ENCODE measurements around the gene SLIRP. TPM values are rescaled to one million over a fixed set of nuclear protein-coding genes. Genes with fewer than 3 reads are reported as not detected.
A peak's percentile ranks its signal among the peaks of the same experiment; 100 is the strongest.

The SLIRP gene
- total RNA-seq, 1 donor from 2014 or later = 519 TPM

DNA sequence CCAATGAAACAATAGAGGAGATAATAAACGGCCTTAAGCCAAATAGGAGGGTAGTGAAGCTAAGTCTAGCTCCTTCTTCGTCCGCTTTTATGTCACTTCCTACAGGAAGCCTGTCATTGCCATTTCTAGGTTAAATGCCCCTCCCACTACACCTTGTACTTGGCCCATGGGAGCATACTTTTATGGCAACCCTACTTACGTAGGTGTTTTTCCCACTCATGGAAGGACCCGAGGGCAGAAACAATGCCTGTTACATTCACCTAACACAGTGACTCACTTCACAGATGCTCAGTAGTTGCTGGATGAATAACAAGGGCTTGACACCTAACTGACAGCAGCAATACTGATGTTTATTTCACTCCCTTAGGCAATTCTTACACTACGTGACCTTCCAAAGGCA lies 44.6 kb upstream of the SLIRP start:
- peaks cover 2% of the 10 kb centered on the region for H3K9me3 Mint-ChIP-seq
- Histone ChIP-seq H3K27ac (no peak overlapping the region), H3F3A (ENCODE audit: low read depth) (peaks cover 18% of the 10 kb centered on the region), H3K27me3 (no peaks in the 10 kb centered on the region), H3K4me3 (no peak overlapping the region), H3K9me3 (ENCODE audit: low read depth) (no peaks in the 10 kb centered on the region), H3K4me2 (no peak overlapping the region), H3K79me2 (ENCODE audit: low read depth) (no peaks in the 10 kb centered on the region), H3K4me1 (peaks cover 16% of the 10 kb centered on the region), H4K20me1 (ENCODE audit: low read depth) (peaks cover 7% of the 10 kb centered on the region), H3K36me3 (no peaks in the 10 kb centered on the region), H2AFZ (replicated peaks) (no peak overlapping the region), H3K9ac (no peak overlapping the region)
- H3K36me3 Mint-ChIP-seq = no peaks in the 10 kb centered on the region
- no peak for DNase-seq (ENCODE audit: low spot score)
- H3K27me3 Mint-ChIP-seq (ENCODE audit: insufficient read depth, low read depth) = peaks cover 5% of the 10 kb centered on the region
- H3K4me3 Mint-ChIP-seq = no peak overlapping the region
- TF ChIP-seq EZH2 (IDR thresholded peaks at IDR 0.05) (no peak), EZH2phosphoT487 (IDR thresholded peaks at IDR 0.05) (no peak), CTCF (IDR thresholded peaks at IDR 0.05) (no peak)
- H3K27ac Mint-ChIP-seq = peak overlapping the region; percentile 12
- H3K4me1 Mint-ChIP-seq = peaks cover 39% of the 10 kb centered on the region

DNA sequence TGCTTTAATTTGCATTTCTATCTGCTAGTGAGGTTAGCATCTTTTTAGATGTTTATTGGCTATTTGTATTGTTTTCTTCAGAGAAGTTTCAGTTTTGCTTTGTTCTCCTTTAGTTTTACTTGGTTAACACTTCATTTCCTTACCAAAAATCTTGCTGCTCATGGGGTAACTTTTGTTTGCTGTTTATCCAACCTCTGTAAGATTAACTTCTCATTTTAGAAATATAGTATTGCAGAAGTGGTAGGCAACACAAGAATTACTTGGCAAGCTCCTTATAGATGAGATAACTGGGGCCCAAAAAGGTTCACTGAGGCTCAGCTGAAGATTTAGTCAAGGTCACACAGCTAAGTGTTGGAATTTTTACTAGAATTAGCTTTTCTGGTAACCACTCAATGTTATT lies 40.6 kb upstream of the SLIRP start:
- Mint-ChIP-seq H3K36me3 (no peaks in the 10 kb centered on the region), H3K4me1 (peaks cover 14% of the 10 kb centered on the region)

GRCh38 chr14:77673193-77673592 lies 34.7 kb upstream of the SLIRP start:
- no peak for DNase-seq (ENCODE audit: low spot score)
- Mint-ChIP-seq H3K36me3 (peaks cover 19% of the 10 kb centered on the region), H3K9me3 (no peaks in the 10 kb centered on the region), H3K27me3 (ENCODE audit: insufficient read depth, low read depth) (no peaks in the 10 kb centered on the region), H3K4me1 (peaks cover 2% of the 10 kb centered on the region), H3K27ac (no peak overlapping the region), H3K4me3 (no peak overlapping the region)
- Histone ChIP-seq H3K4me2 (no peak overlapping the region), H3K79me2 (ENCODE audit: low read depth) (no peaks in the 10 kb centered on the region), H3K36me3 (no peaks in the 10 kb centered on the region), H3K4me1 (no peaks in the 10 kb centered on the region), H3K9ac (no peak overlapping the region), H3K27ac (no peak overlapping the region), H3F3A (ENCODE audit: low read depth) (no peaks in the 10 kb centered on the region), H3K9me3 (ENCODE audit: low read depth) (no peaks in the 10 kb centered on the region), H4K20me1 (ENCODE audit: low read depth) (no peaks in the 10 kb centered on the region), H2AFZ (replicated peaks) (no peak overlapping the region), H3K27me3 (no peaks in the 10 kb centered on the region), H3K4me3 (no peak overlapping the region)
- TF ChIP-seq EZH2 (IDR thresholded peaks at IDR 0.05) = no peak
- TF ChIP-seq EZH2phosphoT487 (IDR thresholded peaks at IDR 0.05) = no peak
- TF ChIP-seq CTCF (IDR thresholded peaks at IDR 0.05) = no peak

More for the DNA sequence above, 40.6 kb upstream of the SLIRP start:
- no peaks in the 10 kb centered on the region for H3K9me3 Mint-ChIP-seq
- Histone ChIP-seq H3K27ac (no peak overlapping the region), H3K4me2 (no peak overlapping the region), H3K36me3 (no peaks in the 10 kb centered on the region), H3F3A (ENCODE audit: low read depth) (peaks cover 15% of the 10 kb centered on the region), H3K79me2 (ENCODE audit: low read depth) (no peaks in the 10 kb centered on the region), H4K20me1 (ENCODE audit: low read depth) (peaks cover 5% of the 10 kb centered on the region), H2AFZ (replicated peaks) (no peak overlapping the region), H3K9me3 (ENCODE audit: low read depth) (no peaks in the 10 kb centered on the region), H3K4me3 (no peak overlapping the region), H3K27me3 (no peaks in the 10 kb centered on the region), H3K9ac (no peak overlapping the region), H3K4me1 (peaks cover 4% of the 10 kb centered on the region)
- H3K27ac Mint-ChIP-seq = no peak overlapping the region
- no peak for DNase-seq (ENCODE audit: low spot score)
- no peak for TF ChIP-seq EZH2 (IDR thresholded peaks at IDR 0.05)
- no peak for TF ChIP-seq CTCF (IDR thresholded peaks at IDR 0.05)
- TF ChIP-seq EZH2phosphoT487 (IDR thresholded peaks at IDR 0.05) = no peak
- H3K27me3 Mint-ChIP-seq (ENCODE audit: insufficient read depth, low read depth) = no peaks in the 10 kb centered on the region
- no peak overlapping the region for H3K4me3 Mint-ChIP-seq
